ENCODE data around the gene TENT4A.
A peak's percentile ranks its signal among the peaks of the same experiment; 100 is the strongest.
"Not testable (repeated sequence)": the region's sequence is repeated elsewhere in the genome, so short reads cannot be mapped to it uniquely, and the experiment has no call there.

The TENT4A gene

GRCh38 chr5:6774207-6774606, 61.0 kb downstream of the TENT4A start:
- DNase-seq = not testable (repeated sequence)

GRCh38 chr5:6774721-6775204, 61.5 kb downstream of the TENT4A start:
- DNase-seq = no peak

- DNase-seq = no peak
These were observed 62.3 kb downstream of the TENT4A start for GRCh38 chr5:6775571-6775970.

GRCh38 chr5:6780802-6781391, 67.7 kb downstream of the TENT4A start:
- DNase-seq = no peak

- peak; percentile 28 for DNase-seq
These were observed 68.5 kb downstream of the TENT4A start for GRCh38 chr5:6781716-6782115.

- no peak for DNase-seq
These were observed 70.6 kb downstream of the TENT4A start for GRCh38 chr5:6783787-6784186.

- DNase-seq = no peak
These were observed 71.2 kb downstream of the TENT4A start for GRCh38 chr5:6784481-6784880.

GRCh38 chr5:6785161-6785860, 72.1 kb downstream of the TENT4A start:
- no peak for DNase-seq

GRCh38 chr5:6785861-6786180, 72.6 kb downstream of the TENT4A start:
- DNase-seq = no peak

- DNase-seq = no peak
These were observed 73.7 kb downstream of the TENT4A start for GRCh38 chr5:6786786-6787495.

GRCh38 chr5:6787941-6788340, 74.7 kb downstream of the TENT4A start:
- DNase-seq = no peak

- no peak for DNase-seq
These were observed 75.2 kb downstream of the TENT4A start for GRCh38 chr5:6788439-6788838.

GRCh38 chr5:6788956-6789649, 75.9 kb downstream of the TENT4A start:
- DNase-seq = no peak

- no peak for DNase-seq
These were observed 77.2 kb downstream of the TENT4A start for GRCh38 chr5:6790346-6790865.

- no peak for DNase-seq
These were observed 77.8 kb downstream of the TENT4A start for GRCh38 chr5:6791031-6791430.

- no peak for DNase-seq
These were observed 79.1 kb downstream of the TENT4A start for GRCh38 chr5:6792376-6792775.

- no peak for DNase-seq
These were observed 79.8 kb downstream of the TENT4A start for GRCh38 chr5:6792911-6793471.

- DNase-seq = no peak
These were observed 88.0 kb downstream of the TENT4A start for GRCh38 chr5:6801236-6801635.

GRCh38 chr5:6803981-6804550, 90.8 kb downstream of the TENT4A start:
- DNase-seq = peak; percentile 22

GRCh38 chr5:6804766-6805501, 91.7 kb downstream of the TENT4A start:
- DNase-seq = peak; percentile 74

- DNase-seq = no peak
These were observed 92.6 kb downstream of the TENT4A start for GRCh38 chr5:6805841-6806240.
